GM18505 (cell line): ENCODE measurements around the gene DOCK8.

ENCODE experiments used
- ATAC-seq: cut with Tn5 transposase; IDR thresholded peaks from one replicate; pipeline ENCODE4 v1.9.1; 2021; ENCODE audit not compliant: unreplicated experiment
- POLR2A ChIP-seq: IDR thresholded peaks from 4 replicates; pipeline ENCODE4 v1.6.1; 2011; ENCODE audit warnings: borderline replicate concordance; ENCODE audit not compliant: insufficient read depth, insufficient read length; ENCODE audit errors: extremely low read depth

DOCK8 gene

GRCh38 chr9:292915-293314 lies 78.2 kb downstream of the DOCK8 start:
- no peak for ATAC-seq
- TF ChIP-seq POLR2A: no peak

DNA sequence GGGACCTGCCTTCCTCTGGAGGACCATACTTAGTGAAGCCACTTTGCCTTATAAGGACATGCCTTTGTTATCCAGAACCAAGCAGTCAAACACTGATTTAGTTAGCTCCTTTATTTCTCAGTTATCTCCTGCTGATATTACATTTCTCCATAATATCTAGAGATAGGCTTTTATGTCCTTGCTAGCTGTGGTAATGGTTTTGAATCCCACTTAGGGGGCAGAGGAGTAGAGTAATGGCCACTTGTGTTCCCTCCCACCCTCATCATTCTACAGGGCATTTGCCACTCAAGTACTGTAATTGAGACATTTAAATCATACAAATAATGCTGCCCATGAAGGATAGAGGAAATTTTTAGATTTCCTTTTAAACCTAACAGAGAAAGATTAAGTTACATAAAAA lies 80.9 kb downstream of the DOCK8 start:
- ATAC-seq: no peak
- TF ChIP-seq POLR2A: no peak

GRCh38 chr9:296411-296810 lies 81.7 kb downstream of the DOCK8 start:
- no peak for TF ChIP-seq POLR2A
- ATAC-seq: no peak

GRCh38 chr9:297104-297972 lies 82.7 kb downstream of the DOCK8 start:
- ATAC-seq: peak; percentile 97
- no peak for TF ChIP-seq POLR2A

GRCh38 chr9:303502-303901 lies 88.8 kb downstream of the DOCK8 start:
- no peak for ATAC-seq
- no peak for TF ChIP-seq POLR2A

DNA sequence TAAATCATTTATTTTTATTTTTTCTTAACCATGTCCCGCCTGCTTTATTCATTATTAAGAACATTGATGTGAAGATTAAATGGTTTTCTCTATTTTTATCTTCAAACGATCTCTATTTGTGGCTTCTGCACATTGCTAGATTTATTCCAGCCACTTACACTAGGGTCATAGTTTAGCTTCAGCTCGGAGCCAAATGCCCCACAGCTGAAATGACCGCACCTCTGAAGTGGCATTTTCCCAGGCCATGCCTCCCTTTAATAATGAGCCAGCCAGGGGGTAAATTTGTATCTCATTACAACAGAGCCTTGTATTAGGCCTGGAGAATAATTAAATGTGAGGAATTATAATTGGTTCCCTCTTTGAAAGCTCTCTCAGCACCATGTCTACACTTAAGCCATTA lies 89.4 kb downstream of the DOCK8 start:
- no peak for TF ChIP-seq POLR2A
- ATAC-seq: no peak

DNA sequence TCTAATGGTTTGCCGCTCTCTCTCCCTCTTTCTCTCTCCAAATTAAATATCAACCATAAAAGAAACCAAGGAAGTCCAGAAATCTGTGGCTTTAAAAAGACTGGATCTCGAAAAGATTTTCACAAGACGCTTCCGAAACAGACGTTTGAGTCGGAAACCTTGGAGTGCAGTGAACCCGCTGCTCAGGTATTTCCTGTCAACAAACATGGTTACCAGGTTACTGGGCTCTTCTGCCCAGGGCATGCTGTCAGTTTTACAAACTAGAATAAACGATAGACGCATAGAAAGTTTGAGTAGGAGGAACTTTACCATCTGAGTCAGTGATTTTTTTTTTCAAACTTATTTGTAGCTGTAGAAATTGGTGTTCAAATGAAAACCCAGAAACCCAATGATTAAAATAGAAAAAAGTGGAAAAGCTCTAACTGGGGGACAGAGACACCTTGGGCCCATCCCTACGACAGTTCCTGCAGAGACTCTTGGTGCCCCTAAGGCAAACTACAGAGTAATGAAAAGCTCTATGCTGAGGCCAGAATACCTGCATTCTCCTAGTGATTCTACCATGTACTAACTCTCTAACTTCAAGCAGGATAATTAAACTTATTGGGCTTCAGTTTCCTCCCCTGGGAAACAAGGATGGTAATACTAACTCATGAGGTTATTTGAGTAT lies 90.0 kb downstream of the DOCK8 start:
- no peak for ATAC-seq
- TF ChIP-seq POLR2A: no peak

DNA sequence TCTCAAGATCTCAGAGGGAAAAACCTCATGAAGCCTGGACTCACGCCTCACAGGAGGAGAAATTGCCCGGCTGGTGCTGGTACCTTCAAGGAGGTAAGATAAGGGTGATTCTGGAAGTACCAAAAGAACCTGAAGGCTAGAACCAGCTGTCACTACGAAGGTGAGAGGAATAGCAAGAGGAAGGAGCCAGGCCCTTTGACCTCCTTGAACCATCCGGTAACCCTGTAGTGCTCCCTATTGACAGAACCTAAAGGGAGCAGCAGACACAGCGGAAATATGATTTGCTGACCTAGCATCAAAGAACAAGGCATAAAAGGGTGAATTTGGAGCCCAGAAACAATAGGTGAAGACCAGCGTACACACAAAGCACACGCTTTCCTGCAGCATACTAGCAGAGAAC lies 92.2 kb downstream of the DOCK8 start:
- TF ChIP-seq POLR2A: no peak
- ATAC-seq: no peak

- no peak for TF ChIP-seq POLR2A
- no peak for ATAC-seq
These were observed 97.2 kb downstream of the DOCK8 start for GRCh38 chr9:311841-312240.

DNA sequence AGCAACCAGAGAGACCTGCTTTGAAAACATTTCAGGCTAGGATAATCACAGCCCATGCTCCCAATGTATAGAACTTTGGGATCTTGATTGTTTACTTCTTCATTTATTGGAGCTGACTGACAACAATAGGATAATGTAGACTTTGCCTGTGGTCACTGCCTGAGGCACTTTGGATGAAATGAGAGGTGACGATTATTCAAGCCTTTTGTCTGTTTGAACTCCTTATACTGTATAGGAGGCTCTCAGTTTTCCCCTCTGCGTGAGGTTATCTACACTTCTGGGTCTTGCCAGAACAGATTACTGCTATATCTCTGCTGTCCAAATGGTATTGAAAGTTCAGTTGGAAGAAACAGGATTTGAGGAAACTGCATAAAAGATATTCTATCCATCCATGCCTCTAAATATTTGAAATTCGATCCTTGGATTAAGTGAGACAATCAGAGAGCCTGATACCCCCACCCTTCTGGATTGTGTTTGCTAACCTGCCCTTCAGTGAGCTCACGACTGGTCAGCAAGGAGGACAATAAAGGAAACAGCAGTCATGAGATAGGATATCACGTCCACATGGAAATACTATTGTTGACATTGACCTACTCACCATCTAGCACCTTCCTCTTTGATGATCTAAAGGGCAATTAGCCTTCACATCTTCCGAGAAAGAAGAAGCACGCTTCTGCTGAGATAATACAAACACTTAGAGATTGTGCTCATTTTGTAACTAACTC lies 98.1 kb downstream of the DOCK8 start:
- no peak for TF ChIP-seq POLR2A
- no peak for ATAC-seq

GRCh38 chr9:316382-316965 lies 101.8 kb downstream of the DOCK8 start:
- ATAC-seq: no peak
- no peak for TF ChIP-seq POLR2A

- TF ChIP-seq POLR2A: no peak
- ATAC-seq: no peak
These were observed 104.0 kb downstream of the DOCK8 start for GRCh38 chr9:318646-319045.

GRCh38 chr9:324971-325370 lies 110.3 kb downstream of the DOCK8 start:
- ATAC-seq: no peak

More at GRCh38 chr9:324971-325370, 110.3 kb downstream of the DOCK8 start:
- no peak for TF ChIP-seq POLR2A
